HG02759 (cell line): Measurements from ENCODE around the gene EPHA2.

ENCODE experiments used
- ATAC-seq: cut with Tn5 transposase; IDR thresholded peaks from one replicate; pipeline ENCODE4 v1.9.1; 2021; ENCODE audit warnings: mild to moderate bottlenecking, moderate library complexity; ENCODE audit not compliant: unreplicated experiment

EPHA2 gene

DNA sequence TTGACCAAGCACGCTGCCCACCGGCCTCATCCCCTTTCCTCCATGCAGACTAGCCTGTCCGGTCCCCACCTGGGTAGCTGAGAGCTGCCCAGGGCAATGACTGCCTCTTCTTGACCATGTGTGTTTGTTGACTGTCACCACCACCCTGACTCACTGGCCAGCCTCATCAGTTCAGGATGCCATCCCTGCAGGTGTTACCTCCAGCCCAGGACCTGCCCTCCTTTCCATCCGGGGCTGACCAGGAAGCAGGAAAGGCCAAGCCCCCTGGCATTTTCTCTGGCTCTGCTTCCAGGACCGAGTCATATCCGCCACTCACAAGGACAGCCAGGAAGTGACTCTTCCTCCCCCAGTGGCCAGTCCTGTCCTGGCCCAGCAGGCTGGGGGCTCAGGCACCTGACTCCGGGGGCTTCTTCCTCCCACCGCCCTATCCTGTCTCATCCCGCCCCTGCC lies 17.1 kb downstream of the EPHA2 start:
- ATAC-seq: no peak

DNA sequence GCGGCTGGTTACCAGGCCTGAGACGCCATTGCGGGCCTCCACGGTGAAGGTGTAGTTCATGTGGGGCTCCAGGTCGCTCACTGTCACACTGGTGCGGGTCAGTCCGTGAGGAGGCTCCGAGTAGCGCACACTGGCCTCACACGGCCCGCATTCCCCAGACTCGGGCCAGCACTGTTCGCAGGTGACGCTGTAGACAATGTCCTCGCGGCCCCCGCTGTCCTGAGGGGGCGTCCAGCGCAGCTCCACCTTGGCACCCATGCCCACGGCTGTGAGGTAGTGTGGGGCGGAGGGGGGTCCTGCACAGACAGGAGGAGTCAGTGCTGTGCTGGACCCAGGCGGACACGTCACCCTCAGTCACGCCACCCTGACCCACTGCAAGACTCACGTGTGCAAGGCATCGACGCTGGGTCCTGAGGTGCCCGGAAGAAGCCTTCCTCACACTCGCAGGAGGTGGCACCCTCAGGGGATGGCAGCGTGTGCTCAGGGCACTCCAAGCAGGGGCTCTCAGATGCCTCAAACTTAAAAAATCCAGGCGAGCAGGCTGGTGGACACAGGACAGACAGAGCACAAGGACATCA lies 17.9 kb downstream of the EPHA2 start:
- no peak for ATAC-seq

DNA sequence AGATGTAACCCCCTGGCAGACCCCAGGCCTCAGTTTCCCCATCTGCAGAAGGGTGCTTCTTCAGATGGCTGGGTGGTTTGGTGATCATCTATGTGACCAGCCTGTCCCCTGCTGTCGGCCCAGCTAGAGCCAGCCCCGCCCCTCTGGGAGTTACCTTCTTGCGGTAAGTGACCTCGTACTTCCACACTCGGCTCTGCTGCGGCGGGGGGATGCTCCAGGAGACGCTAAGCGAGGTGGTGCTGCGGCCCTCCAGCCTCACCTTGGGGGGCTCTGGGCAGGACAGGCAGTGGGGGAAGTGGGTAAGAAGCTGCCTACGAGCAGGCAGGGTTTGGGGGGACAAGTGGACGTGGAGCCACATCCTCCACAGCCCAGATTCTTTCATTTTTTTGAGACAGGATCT lies 20.4 kb downstream of the EPHA2 start:
- ATAC-seq: no peak

DNA sequence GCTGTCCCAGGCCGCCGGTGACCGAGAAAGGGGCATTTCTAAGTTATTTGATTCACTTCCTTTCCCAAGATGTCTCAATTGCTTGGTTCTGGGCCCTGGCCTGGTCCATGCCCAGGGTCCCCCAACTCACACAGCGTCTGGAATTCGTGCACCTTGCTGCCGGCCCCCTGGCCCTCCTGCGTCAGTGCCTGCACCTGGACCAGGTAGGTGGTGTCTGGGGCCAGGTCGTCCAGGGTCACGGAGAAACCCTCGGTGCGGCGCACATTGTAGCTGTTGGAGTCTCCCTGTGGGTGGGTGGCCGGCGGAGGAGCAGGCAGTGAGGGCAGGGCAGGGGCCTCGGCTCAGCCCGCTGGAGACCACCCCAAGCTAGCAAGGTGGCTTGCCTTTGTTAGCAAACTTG lies 21.0 kb downstream of the EPHA2 start:
- no peak for ATAC-seq

DNA sequence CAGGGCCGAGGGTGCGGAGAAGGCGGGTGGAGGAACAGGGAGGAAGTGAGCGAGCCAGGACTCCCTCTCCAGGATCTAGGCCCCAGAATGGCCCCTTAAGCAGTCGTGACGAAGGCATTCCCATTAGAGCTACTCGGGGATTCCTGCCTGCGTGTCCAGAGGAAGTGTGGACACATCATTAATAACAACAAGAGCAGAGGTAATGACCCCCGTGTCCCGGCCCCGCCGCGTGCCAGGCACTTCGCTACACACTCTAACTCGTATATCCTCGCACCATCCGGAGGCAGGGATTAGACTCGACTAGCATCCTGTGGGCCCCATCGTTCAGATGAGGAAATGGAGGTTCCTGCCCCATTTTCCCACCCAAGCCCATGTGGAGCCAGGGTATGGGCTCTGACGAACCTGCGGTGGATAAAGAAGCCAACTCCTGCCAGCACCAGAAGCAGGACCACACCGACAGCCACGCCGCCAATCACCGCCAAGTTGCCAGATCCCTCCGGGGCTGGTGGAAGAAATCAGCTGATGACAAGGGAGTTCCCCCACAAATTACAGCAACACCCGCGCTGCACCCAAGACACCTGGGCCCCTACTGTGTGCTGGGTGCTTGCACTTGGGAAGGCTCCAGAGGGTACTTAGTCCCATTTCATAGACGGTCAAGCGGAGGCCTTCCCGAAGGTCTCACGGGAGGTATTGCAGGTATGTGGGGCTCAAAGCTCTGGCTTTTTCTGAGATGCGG lies 21.6 kb downstream of the EPHA2 start:
- no peak for ATAC-seq

DNA sequence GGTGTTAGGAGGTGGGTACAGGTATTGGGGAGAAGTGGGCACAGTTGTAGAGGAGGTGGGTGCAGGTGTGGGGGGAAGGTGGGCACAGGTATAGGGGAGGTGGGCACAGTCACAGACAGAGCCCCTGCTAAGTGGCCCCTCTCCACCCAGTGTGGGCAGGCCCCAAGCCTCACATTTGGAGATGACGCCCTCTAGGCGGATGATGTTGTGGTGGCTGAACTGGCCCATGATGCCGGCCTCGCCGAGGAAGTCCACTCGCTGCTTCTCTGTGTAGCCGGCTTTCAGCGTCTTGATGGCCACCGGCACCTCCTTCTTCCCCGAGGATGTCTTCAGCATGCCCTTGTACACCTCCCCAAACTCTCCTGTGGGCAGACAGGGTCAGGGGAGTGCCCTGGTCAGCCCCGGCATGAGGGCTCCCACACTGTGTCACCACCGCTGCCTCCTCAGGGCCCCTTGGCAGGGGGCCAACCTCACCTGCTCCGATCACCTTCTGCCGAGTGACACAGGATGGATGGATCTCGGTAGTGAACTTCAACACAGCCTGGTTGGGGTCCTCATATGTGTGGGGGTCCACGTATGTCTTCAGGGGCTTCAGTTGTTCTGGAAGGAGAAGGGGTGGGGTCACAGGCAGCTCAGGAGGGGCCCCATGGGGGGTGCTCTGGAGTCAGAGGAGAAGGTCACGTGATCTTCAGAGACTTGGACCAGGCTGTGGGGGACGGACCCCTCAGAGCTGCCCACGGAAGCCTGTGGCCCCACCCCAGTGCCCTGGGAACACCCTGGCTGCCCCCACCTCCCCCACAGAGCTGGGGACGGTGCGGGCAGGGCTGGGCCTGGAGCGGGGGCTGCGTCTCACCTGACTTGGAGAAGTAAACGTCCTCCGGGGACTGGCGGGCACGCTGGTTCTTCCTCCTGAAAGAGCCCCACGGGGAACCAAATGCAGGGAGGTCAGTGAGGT lies 22.6 kb downstream of the EPHA2 start:
- no peak for ATAC-seq

DNA sequence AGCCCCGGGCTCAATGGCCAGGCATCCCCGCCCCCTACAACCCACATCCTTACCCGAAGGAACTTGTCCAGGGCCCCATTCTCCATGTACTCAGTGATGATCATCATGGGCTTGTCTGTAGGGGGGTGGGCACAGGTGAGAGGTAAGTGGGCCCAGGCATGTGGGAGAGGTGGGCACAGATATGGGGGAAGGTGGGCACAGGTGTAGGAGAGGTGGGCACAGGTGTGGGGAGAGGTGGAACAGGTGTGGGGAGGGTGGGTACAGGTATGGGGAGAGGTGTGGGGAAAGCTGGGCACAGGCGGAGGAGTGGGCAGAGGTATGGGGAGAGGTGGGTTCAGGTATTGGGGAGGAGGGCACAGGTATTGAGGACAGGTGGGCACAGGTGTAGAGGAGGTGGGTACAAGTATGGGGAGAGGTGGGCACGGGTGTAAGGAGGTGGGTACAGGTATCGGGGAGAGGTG lies 23.5 kb downstream of the EPHA2 start:
- ATAC-seq: no peak

DNA sequence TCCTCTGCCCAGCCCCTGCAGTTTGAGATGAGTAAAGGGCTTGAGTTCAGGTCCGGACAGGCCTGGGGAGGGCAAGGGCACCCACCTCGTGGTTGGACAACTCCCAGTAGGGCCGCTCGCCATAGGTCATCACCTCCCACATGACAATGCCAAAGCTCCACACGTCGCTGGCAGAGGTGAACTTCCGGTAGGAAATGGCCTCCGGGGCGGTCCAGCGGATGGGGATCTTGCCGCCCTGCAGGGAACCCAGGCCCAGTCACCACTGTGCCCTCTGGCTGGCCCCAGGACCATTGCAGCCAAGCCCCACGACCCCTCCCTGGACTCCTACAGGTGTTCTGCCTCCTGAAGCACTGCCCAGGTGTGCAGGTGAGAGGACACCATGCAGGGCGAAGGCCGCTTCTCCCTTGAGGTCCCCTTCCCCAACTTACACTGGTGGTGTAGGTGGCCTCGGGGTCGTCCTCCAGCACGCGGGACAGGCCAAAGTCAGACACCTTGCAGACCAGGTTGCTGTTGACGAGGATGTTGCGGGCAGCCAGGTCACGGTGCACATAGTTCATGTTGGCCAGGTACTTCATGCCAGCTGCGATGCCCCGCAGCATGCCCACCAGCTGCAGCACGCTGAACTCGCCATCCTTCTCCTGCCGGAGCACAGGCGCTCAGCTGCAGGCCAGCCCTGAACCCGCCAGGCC lies 24.1 kb downstream of the EPHA2 start:
- no peak for ATAC-seq

DNA sequence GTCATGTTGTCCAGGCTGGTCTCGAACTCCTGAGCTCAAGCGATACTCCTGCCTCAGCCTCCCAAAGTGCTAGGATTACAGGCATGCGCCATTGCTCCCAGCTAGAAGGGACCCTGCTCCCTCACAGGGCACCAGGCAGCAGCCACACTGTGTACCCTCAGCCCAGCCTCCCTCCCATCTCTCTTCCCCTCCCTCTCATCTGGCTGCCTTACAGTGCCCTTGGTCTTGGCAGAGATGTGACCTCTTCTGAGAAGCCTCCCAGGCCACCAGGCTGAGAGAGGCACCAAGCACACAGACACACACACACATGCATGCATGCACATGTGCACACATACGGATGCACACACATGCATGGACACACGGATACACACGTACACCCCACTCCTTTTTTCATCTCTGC lies 25.0 kb downstream of the EPHA2 start:
- ATAC-seq: no peak

DNA sequence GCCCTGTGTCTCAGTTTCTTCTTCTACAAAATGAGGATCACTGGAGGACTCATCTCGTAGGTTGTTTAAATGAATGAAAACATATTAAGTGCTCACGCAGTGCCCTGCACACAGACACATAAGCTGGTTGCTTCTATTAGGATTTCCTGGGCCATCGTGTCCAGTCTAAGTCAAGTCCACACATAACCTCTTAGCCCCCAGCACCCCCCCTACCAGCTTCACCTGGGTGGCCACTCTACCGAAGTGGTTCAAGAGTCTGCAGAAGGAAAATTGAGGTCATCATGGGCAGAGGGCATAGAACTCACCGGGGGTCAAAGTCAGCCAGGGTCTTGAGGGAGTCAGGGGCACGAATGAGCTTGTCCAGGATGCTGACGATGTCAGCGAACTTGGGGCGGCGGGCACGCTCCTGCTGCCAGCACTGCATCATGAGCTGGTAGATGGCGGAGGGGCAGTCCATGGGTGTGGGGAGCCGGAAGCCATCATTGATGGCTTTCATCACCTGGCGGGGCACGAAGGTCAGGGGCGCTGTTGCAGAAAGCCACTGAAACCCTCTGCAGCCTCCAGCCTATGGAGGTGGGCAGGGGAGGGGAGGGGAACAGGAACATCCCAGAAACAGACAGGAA lies 25.8 kb downstream of the EPHA2 start:
- ATAC-seq: no peak

DNA sequence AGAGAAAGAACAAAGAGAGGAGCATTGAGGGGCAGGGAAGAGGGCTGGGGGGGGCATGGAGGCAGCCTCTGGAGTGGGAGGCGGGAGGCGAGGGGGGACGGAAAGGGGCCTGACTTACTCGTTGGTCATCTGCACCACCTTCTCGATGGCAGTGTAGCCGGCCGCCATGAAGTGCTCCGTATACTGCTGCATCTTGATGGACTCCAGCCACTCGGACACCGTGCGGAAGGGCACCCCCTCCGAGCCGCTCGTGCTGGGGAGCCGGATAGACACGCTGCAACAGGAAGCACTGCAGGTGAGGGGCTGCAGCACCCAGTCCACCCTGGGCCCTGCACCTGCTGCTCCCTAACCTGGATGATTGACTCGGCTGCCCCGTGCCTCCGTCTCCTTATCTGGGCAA lies 26.6 kb downstream of the EPHA2 start:
- ATAC-seq: no peak

DNA sequence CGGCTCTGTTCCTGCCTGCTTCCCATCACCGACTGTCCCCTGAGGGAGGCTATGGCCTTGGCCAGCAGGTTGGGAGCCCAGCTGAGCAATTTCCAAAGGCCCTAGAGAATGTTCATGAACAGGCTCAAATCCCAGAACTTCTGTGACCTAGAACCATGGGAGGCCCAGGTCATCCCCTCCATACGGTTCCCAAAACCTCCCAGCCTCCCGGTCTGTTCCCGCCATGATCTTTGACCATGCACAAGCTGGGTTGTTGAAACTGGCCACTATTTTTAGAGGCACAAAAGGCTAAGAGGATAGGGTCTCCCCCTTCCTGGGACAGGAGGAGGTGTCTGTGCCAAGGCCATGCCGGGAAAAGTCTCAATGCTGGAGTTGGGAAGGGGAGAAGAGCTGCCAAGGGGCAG lies 27.5 kb downstream of the EPHA2 start:
- ATAC-seq: no peak

DNA sequence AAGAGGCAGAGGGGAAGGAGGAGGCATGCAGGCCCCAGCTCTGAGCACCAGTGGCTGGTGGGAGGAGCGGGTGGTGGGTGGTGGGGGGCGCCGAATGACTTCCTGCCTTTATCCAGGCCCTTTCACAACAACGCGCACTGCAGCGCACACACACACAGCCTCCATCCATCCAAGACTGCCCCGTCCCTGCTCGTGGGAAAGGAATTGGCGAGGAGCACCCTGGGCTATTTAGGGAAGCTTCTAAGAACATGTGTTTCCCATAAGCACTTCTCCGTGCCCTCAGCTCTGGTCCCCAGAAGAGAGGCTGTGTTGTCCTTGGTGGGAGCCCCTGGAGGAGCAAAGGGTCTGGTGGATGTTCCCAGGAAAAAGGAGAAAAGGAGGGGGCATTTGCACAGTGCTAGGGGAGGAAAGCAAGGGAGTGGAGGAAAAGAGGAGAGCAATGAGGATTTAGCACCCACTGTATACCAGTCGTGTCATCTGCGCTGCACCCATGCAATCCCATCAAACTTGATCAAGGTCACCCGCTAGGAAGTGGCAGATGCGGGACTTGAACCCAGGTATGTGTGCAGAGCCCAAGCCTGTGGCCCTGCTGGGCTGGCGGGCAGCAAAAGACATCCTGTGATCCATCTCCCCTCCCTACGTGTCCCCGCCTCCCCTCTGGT lies 28.1 kb downstream of the EPHA2 start:
- ATAC-seq: no peak

DNA sequence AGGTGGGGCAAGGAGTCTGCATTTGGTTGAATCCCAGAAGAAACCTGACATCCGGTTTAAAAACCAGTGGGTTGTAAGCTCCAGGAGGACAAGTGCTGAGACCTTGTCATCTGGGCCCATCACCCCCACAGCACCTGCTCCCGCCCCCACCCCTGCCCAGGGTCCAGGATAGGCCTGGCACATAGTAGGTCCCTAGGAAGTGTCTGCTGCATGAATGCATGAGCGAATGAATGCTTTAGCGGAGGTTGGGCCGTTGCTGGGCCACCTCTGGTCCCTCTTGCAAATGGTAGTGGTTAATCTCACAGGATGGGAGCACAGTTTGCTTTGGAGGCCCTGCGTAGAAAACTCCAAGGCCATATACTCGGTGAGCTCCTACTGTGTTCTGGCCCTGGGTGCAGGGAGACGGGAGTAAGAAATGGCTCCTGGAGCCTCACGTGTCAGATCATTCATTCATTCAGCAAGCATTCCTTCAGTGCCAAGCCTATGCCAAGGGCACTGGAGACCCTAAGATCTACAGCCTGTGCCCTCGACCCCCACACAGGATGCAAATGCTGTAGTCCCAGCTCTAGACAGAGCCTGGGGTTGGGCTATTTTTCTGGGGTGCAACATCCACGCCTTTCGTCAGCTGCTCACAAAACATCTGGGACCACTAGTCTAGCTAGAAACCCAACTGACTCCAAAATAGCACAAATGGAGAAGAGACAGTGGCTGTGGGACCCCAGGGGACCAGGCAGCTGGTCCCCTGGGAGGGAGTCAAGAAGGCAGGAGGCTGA lies 28.9 kb downstream of the EPHA2 start:
- no peak for ATAC-seq

DNA sequence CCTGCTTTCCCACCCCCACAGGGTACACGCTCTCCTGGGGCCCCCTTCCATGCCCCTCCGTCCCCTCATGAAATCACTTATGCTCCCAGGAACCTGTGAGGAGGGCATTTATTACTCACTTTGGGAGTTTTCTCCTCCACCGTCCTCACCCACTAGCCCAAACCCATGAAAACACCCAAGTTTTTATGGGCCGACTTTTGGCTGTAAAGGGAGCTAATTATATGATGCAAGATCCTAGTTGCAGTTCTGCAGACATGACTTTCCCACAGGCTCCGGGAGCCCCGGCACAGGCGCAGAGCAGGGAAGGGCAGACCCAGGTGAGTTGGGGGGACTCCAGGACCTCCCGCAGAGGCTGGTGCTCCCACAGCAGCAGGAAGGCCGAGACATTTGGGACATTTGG lies 29.7 kb downstream of the EPHA2 start:
- no peak for ATAC-seq

DNA sequence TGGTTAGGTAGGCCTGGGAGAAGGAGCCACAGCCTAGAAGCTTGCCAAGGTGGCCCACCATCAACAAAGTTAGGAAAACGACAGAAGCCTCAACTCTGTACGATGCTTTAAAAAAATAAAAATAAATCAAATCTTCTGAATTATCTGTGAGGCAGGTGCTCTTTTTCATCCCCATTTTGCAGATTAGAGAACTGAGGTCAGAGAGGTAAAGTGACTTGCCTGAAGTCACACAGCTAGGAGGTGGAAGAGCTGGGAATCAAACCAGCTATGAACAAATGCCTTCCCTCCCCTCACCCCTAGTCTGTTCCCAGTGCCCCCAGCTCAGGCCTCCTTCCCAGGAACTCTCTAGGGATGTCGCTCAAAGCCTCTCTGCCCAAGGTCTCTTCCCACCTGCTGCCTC lies 30.4 kb downstream of the EPHA2 start:
- no peak for ATAC-seq

DNA sequence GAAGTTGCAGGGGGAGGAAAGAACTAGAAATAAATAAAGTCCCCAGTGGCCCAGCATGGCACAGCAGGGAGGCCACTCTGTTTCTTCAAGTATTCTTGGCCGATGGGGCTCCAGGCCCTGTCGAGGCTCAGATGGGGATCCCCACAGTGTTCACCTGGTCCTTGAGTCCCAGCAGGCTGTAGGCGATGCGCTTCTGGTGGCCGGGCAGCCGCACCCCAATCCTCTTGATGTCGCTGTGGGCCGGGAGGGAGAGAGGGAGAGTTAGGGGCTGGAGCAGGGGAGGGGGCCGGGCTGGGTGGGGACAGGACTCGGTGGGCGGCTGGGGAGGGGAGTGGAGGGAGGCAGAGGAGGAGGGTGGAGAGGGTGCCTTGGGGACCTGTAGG lies 30.8 kb downstream of the EPHA2 start:
- ATAC-seq: no peak

DNA sequence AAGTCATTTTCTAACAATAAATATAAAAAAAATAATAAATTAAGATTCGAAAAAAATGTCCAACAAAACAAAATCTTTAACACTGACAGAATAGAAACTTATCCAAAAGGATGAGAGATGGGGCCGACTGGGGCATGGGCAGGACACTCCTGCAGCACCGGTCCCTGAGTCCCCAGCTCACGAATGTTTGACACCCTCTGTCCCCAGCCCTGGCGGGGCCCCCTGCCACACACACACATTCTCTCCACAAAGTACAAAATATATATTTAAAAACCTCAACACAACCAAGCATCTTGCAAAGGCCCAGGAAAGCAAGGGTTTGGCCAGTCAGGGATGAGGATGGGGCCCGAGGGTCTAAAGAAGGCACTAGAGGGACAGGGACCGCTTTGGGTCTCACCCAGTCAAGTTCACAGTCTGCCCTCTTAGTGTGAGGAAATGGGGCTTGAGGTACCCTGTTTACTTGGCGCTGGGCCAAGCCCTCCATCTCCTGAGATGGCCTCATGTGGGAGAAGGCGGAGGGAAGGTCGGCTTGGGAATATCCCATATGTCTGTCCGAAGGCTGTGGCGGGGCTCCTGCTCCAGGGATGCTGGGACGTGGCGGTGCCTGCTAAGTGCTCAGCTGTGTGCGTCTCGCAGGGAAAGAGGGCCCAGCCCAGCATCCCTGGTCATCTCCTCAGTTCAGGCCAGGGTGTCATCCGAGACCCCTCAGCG lies 31.3 kb downstream of the EPHA2 start:
- ATAC-seq: no peak

DNA sequence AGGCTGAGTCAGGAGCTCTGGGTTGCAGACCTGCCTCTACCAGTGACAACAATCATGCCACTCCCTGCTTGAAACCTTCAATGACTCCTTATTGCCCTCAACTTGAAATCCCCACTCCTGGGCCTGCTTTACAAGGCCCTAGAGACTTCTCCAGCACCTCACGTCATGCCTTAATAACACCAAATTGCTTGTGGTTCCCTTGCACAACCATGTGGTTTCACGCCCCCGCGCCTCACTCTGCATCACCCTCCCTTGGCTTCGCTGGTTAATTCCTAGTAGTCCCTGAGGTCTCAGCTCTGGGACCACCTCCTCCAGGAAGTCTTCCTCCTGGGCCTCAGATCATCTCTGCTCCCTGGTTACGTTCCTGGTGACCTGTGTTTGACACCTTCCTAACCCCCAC lies 33.0 kb downstream of the EPHA2 start:
- no peak for ATAC-seq
